ENCODE results near the gene ANKRD34B.
"Not testable (repeated sequence)": the region's sequence is repeated elsewhere in the genome, so short reads cannot be mapped to it uniquely, and the experiment has no call there.

Gene ANKRD34B

GRCh38 chr5:80569961-80570786, at the start of gene ANKRD34B:
TSS of gene ANKRD34B (minus strand) at chr5:80570280. CDS start at chr5:80560019, 10,261 bp downstream.
- no peak for DNase-seq (ENCODE audit: low read depth)

DNA sequence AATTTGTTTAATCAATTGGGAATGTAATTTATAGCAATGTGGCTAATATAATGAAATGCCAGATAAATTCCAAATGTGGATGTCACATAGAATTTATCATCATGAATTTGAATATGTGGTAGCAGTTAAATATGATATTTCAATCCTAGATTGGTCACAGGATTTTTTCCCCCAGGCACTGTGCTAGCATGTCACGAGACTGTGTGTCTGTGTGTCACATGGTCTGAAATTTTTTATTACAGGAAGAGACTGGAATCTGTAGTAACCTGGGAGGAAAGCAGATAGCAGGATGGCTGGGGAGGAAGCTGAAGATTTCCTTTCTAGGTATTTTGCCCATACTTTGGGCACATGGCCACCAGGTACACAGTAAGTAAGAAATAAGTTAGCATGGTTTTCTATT, 49.0 kb upstream of the ANKRD34B start:
- no peak for DNase-seq (ENCODE audit: low read depth)

DNA sequence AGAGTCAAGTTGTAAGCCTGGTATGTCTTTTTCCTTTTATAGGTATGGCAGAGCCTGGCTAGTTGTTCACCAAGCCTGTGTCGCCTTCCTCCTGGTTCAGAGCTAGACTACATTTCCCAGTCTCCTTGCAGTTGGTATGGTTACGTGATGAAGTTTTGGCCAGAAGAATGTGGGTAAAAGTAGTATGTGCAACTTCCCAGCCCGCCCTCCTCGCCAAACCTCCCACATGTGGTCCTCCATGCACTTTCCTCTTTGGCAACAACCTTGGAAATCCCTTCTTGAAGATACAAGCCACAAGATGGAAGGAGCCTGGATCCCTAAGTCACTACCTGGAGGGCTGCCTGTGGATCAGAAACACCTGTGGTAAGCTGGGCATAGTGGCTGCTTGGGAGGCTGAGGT, 48.4 kb upstream of the ANKRD34B start:
- DNase-seq (ENCODE audit: low read depth): no peak

GRCh38 chr5:80615266-80615914, 45.3 kb upstream of the ANKRD34B start:
- DNase-seq (ENCODE audit: low read depth): no peak

GRCh38 chr5:80609692-80610091, 39.6 kb upstream of the ANKRD34B start:
- no peak for DNase-seq (ENCODE audit: low read depth)

DNA sequence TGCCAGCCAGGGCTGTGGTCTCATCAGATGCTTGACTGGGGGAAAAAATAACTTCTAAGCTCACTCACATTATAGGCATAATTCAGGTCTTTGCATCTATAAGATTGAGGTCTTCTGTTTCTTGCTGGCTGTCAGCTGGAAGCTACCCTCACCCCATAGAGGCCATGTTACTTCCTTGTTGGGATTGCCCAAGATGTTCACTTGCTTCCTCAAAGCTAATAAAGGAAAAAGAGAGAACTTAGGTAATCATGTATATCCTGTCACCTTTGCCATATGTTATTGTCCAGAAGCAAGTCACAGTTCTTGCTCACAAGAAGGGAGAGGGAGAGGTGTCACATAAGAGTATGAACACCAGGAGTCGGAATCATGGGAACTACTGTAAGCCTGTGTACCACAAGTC, 38.7 kb upstream of the ANKRD34B start:
- no peak for DNase-seq (ENCODE audit: low read depth)

GRCh38 chr5:80607832-80608231, 37.8 kb upstream of the ANKRD34B start:
- no peak for DNase-seq (ENCODE audit: low read depth)

DNA sequence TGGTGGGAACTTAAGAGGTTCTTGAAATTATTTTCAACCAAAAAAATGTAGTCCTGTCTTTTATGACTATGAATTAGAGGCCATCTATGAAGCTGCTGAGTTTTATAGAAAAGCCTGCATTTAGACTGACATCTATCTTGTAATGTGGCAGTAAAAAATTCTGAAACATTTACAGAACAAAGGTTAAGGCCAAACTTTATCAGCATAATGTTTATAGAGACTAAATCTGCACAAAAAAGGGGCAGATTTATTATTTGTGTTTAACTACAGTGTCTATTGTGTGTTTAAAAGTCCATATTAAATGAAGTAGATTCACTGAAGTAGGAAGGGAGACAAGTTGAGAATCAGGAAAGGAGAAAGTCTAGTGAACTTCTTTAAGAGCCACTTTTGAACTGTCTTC, 37.3 kb upstream of the ANKRD34B start:
- DNase-seq (ENCODE audit: low read depth): no peak

GRCh38 chr5:80600943-80601693, 31.0 kb upstream of the ANKRD34B start:
- DNase-seq (ENCODE audit: low read depth): no peak

DNA sequence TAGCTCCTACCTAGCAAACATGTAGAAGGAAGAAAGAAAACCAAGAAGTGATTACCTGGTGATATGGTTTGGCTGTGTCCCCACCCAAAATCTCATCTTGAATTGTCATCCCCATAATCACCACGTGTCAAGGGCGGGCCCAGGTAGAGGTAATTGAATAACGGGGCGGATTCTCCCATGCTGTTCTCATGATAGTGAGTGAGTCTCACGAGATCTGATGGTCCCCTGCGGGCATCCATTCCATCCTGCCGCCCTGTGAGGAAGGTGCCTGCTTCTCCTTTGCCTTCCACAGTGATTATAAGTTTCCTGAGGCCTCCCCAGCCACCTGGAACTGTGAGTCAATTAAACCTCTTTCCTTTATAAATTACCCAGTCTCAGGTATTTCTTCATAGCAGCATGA, 27.4 kb upstream of the ANKRD34B start:
- DNase-seq (ENCODE audit: low read depth): no peak

DNA sequence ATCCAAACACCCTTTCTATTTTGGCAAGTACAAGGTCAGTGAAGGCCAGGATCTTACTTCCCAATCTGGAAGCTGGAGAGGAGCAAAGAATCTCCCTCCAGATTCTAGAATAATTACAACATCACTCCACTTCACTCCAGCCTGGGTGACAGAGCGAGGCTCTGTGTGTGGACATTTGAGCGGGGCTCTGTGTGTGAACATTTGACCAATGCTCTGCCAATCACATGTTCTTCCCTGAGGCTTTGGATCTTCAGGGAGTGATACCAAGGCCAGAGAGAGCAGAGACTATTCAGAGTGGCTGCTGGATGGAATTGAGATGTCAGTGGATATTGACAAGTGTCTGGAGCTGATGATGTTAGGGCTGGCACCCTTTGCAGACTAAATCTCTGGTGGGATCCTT, 24.7 kb upstream of the ANKRD34B start:
- no peak for DNase-seq (ENCODE audit: low read depth)

DNA sequence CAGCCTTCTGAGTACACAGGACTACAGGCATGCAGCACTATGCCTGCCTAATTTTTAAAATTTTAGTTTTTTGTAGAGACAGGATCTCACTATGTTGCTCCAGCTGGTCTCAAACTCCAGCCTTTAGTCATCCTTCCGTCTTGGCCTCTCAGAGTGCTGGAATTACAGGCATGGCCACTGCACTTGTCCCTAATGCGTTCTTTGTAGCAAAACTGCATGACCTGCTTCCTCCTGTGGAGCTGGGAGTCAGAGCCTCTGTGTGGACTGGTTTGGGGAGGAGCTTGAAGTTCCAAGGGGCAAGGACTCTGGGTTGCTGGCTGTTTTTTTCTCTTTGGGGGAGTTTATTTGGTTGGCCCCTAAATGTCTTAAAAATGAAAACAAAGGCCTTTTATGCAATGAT, 22.7 kb upstream of the ANKRD34B start:
- no peak for DNase-seq (ENCODE audit: low read depth)

- DNase-seq (ENCODE audit: low read depth): no peak
These were observed 22.0 kb upstream of the ANKRD34B start for GRCh38 chr5:80592105-80592504.

DNA sequence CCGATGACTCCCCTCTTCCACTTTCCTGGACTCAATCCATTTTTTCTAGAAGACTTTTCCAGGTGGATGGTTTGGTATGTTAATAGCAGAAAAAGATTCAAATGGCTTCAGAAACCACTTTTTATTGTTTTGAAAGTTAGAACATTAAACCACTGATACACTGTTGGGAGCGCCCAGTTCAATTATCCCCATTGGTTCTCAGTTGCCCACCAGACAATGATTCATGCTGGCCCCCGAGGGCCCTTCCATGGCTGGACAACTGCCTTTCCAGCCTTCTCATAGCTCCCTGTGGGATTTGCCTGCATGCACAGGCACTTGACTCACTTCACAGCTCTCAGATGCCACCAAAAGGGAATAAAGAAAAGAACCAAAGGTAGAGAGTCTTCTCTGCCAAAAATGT, 21.3 kb upstream of the ANKRD34B start:
- no peak for DNase-seq (ENCODE audit: low read depth)

DNA sequence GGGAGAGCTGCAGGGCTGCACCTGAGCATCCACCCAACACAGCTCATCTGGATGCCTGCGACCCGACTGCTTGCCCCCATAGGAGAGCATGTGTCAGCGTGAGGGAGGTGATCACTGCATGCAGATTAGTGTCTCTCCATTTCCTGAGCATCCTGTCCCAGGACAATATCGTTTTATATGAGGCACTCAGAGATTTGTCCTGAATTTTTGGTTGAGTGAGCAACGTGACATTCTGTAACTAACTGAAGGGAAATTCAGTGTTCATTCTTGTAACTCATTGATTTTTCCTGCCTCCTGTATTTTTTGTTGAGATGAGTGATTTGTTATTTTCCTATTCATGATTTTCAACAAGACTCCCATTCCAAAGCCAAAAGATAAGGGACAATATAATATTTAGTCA, 20.7 kb upstream of the ANKRD34B start:
- DNase-seq (ENCODE audit: low read depth): no peak

GRCh38 chr5:80588858-80589540, 18.9 kb upstream of the ANKRD34B start:
- no peak for DNase-seq (ENCODE audit: low read depth)

GRCh38 chr5:80584770-80585169, 14.7 kb upstream of the ANKRD34B start:
- DNase-seq (ENCODE audit: low read depth): no peak

DNA sequence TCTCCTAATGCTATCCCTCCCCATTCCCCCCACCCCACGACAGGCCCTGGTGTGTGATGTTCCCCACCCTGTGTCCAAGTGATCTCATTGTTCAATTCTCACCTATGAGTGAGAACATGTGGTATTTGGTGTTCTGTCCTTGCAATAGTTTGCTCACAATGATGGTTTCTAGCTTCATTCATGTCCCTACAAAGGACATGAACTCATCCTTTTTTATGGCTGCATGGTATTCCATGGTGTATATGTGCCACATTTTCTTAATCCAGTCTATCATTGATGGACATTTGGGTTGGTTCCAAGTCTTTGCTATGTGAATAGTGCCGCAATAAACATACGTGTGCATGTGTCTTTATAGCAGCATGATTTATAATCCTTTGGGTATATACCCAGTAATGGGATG, 10.2 kb upstream of the ANKRD34B start:
- DNase-seq (ENCODE audit: low read depth): not testable (repeated sequence)

DNA sequence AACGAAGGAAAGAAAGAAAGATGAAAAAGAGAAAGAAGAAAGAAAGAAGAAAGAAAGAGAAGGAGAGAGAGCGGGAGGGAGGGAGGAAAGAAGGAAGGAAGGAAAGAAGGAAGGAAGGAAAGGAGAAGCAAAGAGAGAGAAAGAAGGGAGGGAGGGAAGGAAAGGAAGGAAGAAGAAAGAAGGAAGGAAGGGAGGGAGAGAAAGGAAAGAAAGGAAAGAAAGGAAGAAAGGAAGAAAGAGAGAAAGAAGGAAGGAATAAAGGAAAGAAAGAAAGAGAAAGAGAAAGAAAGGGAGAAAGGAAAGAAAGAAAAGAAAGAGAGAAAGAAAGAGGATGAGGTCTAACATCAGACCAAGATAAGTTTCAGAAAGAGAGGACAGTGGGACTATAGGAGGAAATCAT, 9.0 kb upstream of the ANKRD34B start:
- DNase-seq (ENCODE audit: low read depth): no peak

DNA sequence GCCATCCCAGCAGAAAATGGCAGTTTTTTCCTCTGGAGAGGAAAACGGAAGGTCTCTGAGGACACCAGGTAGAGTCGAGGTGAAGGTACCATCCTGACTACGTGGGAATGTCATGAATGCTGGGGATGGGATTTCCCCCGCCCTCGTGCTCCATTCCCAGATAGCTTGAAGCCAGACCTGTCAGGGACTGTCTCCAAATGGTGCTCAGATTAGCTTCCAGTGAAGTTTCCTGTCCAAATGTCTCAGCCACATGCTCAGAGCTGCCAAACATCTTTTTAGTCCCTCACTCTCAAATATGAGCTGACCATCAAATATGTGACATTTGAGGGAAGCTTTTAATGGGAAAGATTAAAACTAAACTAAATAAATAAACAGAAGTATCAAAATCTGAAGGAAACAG, 7.6 kb upstream of the ANKRD34B start:
- no peak for DNase-seq (ENCODE audit: low read depth)

DNA sequence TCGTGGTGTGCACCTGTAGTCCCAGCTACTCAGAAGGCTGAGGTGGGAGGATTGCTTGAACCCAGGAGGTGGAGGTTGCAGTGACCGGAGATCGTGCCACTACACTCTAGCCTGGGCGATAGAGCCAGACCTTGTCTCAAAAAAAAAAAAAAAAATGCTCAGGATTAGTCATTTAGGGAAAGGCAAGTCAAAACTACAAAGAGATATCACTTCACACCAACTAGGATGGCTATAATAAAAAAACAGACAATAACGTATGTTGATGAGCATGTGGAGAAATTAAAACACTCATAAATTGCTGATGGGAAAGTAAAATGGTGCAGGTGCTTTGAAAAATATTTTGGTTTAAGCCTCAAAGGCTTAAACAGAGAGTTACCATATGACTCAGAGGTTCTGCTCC, 6.3 kb upstream of the ANKRD34B start:
- no peak for DNase-seq (ENCODE audit: low read depth)

GRCh38 chr5:80573062-80573461, 3.0 kb upstream of the ANKRD34B start:
- DNase-seq (ENCODE audit: low read depth): no peak
